Vagina (tissue), 2 donors: ENCODE measurements around the gene IL1RAPL2.

Source experiments
- POLR2AphosphoS5 ChIP-seq, 2 donors: sonication (generic); formaldehyde crosslinking; IDR thresholded peaks; one replicate each; pipeline ENCODE4 v1.9.0; 2017; ENCODE audit warnings: antibody characterized with exemption in 2 of 2, mild to moderate bottlenecking in 2 of 2, low read depth in 1 of 2; ENCODE audit not compliant: insufficient read depth in 1 of 2
- TF ChIP-seq, protein P1 (sequence below), 3 experiments: fragments of 450-650 bp in 2 of 3; fragments of 200-600 bp in 1 of 3; sonication (generic) in 1 of 3; IDR thresholded peaks; one replicate each; pipeline ENCODE4 v1.5.1; 2017 to 2019; ENCODE audit warnings: antibody characterized with exemption in 3 of 3, mild to moderate bottlenecking in 2 of 3, moderate library complexity in 2 of 3

GRCh38 chrX:104684077-104684476 lies 118.1 kb downstream of the IL1RAPL2 start:
- TF ChIP-seq POLR2AphosphoS5 (IDR thresholded peaks at IDR 0.05; ENCODE audit: insufficient read depth in 1 of 2, low read depth in 1 of 2) = no peak
- TF ChIP-seq, protein P1, sequence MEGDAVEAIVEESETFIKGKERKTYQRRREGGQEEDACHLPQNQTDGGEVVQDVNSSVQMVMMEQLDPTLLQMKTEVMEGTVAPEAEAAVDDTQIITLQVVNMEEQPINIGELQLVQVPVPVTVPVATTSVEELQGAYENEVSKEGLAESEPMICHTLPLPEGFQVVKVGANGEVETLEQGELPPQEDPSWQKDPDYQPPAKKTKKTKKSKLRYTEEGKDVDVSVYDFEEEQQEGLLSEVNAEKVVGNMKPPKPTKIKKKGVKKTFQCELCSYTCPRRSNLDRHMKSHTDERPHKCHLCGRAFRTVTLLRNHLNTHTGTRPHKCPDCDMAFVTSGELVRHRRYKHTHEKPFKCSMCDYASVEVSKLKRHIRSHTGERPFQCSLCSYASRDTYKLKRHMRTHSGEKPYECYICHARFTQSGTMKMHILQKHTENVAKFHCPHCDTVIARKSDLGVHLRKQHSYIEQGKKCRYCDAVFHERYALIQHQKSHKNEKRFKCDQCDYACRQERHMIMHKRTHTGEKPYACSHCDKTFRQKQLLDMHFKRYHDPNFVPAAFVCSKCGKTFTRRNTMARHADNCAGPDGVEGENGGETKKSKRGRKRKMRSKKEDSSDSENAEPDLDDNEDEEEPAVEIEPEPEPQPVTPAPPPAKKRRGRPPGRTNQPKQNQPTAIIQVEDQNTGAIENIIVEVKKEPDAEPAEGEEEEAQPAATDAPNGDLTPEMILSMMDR (IDR thresholded peaks at IDR 0.05) = no peak
